ENCODE measurements around the gene ZNF776. TPM values are rescaled to one million over a fixed set of nuclear protein-coding genes. Genes with fewer than 3 reads are reported as not detected.

The ZNF776 gene
- total and polyA plus RNA-seq, 2 of the 13 experiments (the other 11 are each of a cell fraction or from before 2014, with no cell fraction given): 7.6 to 16.9 TPM

GRCh38 chr19:57746580-57747471 is at the start of gene ZNF776 (continued):
- TF ChIP-seq ZNF598 (CRISPR knock-in tag; IDR thresholded peaks at IDR 0.05; ENCODE audit: borderline replicate concordance): no peak; the same call in 1 of the 2 replicates
- TF ChIP-seq BORCS8-MEF2B (CRISPR knock-in tag; IDR thresholded peaks at IDR 0.05): peak; percentile 74; the same call in 1 of the 2 replicates
- no peak for TF ChIP-seq ZBTB3 (CRISPR knock-in tag; IDR thresholded peaks at IDR 0.05; ENCODE audit: borderline replicate concordance, low read depth)
- no peak for TF ChIP-seq KLF15 (CRISPR knock-in tag; IDR thresholded peaks at IDR 0.05; ENCODE audit: borderline replicate concordance)
- 0 out of 2 replicates have a peak, but pooled peaks have one; percentile 31 for TF ChIP-seq FOSL1 (CRISPR knock-in tag; IDR thresholded peaks at IDR 0.05; ENCODE audit: borderline replicate concordance)
- no peak for TF ChIP-seq ZIK1 (CRISPR knock-in tag; IDR thresholded peaks at IDR 0.05; ENCODE audit: borderline replicate concordance, low read depth)
- TF ChIP-seq THAP7 (CRISPR knock-in tag; IDR thresholded peaks at IDR 0.05): no peak
- peak; percentile 75 for TF ChIP-seq ZNF430 (CRISPR knock-in tag; IDR thresholded peaks at IDR 0.05)
- TF ChIP-seq DPF2 (CRISPR knock-in tag; IDR thresholded peaks at IDR 0.05; ENCODE audit: borderline replicate concordance, low read depth): no peak
- peak; percentile 34; the same call in 1 of the 2 replicates for TF ChIP-seq HIVEP1 (CRISPR knock-in tag; IDR thresholded peaks at IDR 0.05)
- no peak for TF ChIP-seq KDM1A (CRISPR knock-in tag; IDR thresholded peaks at IDR 0.05)
- TF ChIP-seq ZBTB8A (CRISPR knock-in tag; IDR thresholded peaks at IDR 0.05; ENCODE audit: borderline replicate concordance, low read depth): no peak
- TF ChIP-seq GPN1 (CRISPR knock-in tag; IDR thresholded peaks at IDR 0.05; ENCODE audit: borderline replicate concordance): no peak
- TF ChIP-seq THRA (CRISPR knock-in tag; IDR thresholded peaks at IDR 0.05; ENCODE audit: borderline replicate concordance): 0 out of 2 replicates have a peak, but pooled peaks have one; percentile 6
- TF ChIP-seq ZSCAN31 (CRISPR knock-in tag; IDR thresholded peaks at IDR 0.05; ENCODE audit: low read depth): peak; percentile 65; the same call in 1 of the 2 replicates
- no peak for TF ChIP-seq GFI1 (CRISPR knock-in tag; IDR thresholded peaks at IDR 0.05; ENCODE audit: borderline replicate concordance)
- TF ChIP-seq PHF20 (CRISPR knock-in tag; IDR thresholded peaks at IDR 0.05): peak; percentile 71
- TF ChIP-seq SNAPC5 (CRISPR knock-in tag; IDR thresholded peaks at IDR 0.05; ENCODE audit: borderline replicate concordance): no peak
- TF ChIP-seq FOXC1 (CRISPR knock-in tag; IDR thresholded peaks at IDR 0.05; ENCODE audit: borderline replicate concordance): peak; percentile 55; the same call in 1 of the 2 replicates
- TF ChIP-seq CSRNP2 (CRISPR knock-in tag; conservative IDR thresholded peaks at IDR 0.05; ENCODE audit: low read depth): no peak
- TF ChIP-seq FOXP1 (IDR thresholded peaks at IDR 0.05): no peak
- TF ChIP-seq FOXP1 (CRISPR knock-in tag; IDR thresholded peaks at IDR 0.05): no peak
- TF ChIP-seq KDM2A (CRISPR knock-in tag; IDR thresholded peaks at IDR 0.05; ENCODE audit: borderline replicate concordance, low read depth): peak; percentile 93; the same call in 1 of the 2 replicates
- peak; percentile 66; the same call in 1 of the 2 replicates for TF ChIP-seq KLF11 (CRISPR knock-in tag; IDR thresholded peaks at IDR 0.05)
- TF ChIP-seq CC2D1A (CRISPR knock-in tag; IDR thresholded peaks at IDR 0.05): no peak
